GM12878 (cell line): ENCODE results near the gene ERO1A. TPM values are rescaled to one million over a fixed set of nuclear protein-coding genes. Genes with fewer than 3 reads are reported as not detected.

Experiments used
- ATAC-seq: fragments of 200-7000 bp; cut with Tn5 transposase; 3 replicates; pipeline ENCODE4 v1.9.1; 2020; ENCODE audit warnings: mild to moderate bottlenecking, moderate library complexity
- BruUV-seq: library from RNA; stranded (reverse); fragments of 400-500 nt; replicated peaks from 2 replicates; lab custom pipeline; 2021; lab: Mats Ljungman, UMichigan
- CTCF ChIA-PET: fragments of 300-600 bp; sonication (Branson Sonifier 250); formaldehyde crosslinking; extraction: SDS; loops from one replicate; lab custom pipeline; 2021; ENCODE audit warnings: inconsistent platforms; lab: Yijun Ruan, JAX
- POLR2A ChIA-PET: fragments of 350-600 bp; formaldehyde crosslinking; extraction: SDS; loops from one replicate; lab custom pipeline; 2021; ENCODE audit warnings: inconsistent platforms; lab: Charles Lee
- RAD21 ChIA-PET: fragments of 300-600 bp; sonication (Branson Sonifier 250); formaldehyde crosslinking; loops from one replicate; lab custom pipeline; 2023; ENCODE audit warnings: antibody characterized with exemption; ENCODE audit not compliant: unreplicated experiment; lab: Charles Lee
- SMC1A ChIA-PET: fragments of 300-600 bp; sonication (Branson Sonifier 250); formaldehyde crosslinking; loops from one replicate; lab custom pipeline; 2023; ENCODE audit not compliant: unreplicated experiment, uncharacterized antibody; lab: Charles Lee
- DNase-seq: peaks from one replicate; pipeline ENCODE4 v3.0.0-alpha.2; 2011; ENCODE audit warnings: low read depth, low spot score
- FAIRE-seq: peaks from 3 replicates; lab custom pipeline; 2011; peaks lifted over from hg19 to GRCh38; lab: Jason Lieb, UNC
- H2AFZ ChIP-seq: 2 replicates; pipeline ENCODE4 v1.6.0; 2011; ENCODE audit warnings: low read depth, low read length, control low read depth; ENCODE audit not compliant: control insufficient read depth
- H3K27ac ChIP-seq: 2 replicates; pipeline ENCODE4 v1.5.1; 2011; ENCODE audit warnings: control low read depth; ENCODE audit not compliant: control insufficient read depth, insufficient read depth
- H3K27me3 ChIP-seq, 2 experiments: replicated peaks in 1 of 2; 2 replicates each; pipeline versions ENCODE4 v1.6.0 to v1.6.1; 2011; ENCODE audit warnings: low read length in 1 of 2; ENCODE audit not compliant: control insufficient read depth in 2 of 2, insufficient read depth in 2 of 2
- H3K36me3 ChIP-seq, 2 experiments: 2 replicates each; pipeline ENCODE4 v1.5.1; 2011; ENCODE audit warnings: low read length in 1 of 2; ENCODE audit not compliant: control insufficient read depth in 2 of 2, insufficient read depth in 2 of 2
- H3K4me1 ChIP-seq: 2 replicates; pipeline ENCODE4 v1.6.1; 2011; ENCODE audit warnings: mild to moderate bottlenecking, low read length, moderate library complexity, mixed read lengths; ENCODE audit not compliant: control insufficient read depth, insufficient read depth
- H3K4me2 ChIP-seq: 2 replicates; pipeline ENCODE4 v1.6.0; 2011; ENCODE audit warnings: control low read depth; ENCODE audit not compliant: control insufficient read depth, insufficient read depth
- H3K4me3 ChIP-seq: fragments of 200-600 bp; sonication (generic); 2 replicates; pipeline ENCODE4 v1.5.1; 2016
- H3K79me2 ChIP-seq: 2 replicates; pipeline ENCODE4 v1.6.0; 2011; ENCODE audit warnings: low read length; ENCODE audit not compliant: control insufficient read depth, insufficient read depth
- H3K9ac ChIP-seq: 2 replicates; pipeline ENCODE4 v1.8.0; 2011; ENCODE audit warnings: low read length, control low read depth, mixed read lengths; ENCODE audit not compliant: control insufficient read depth, insufficient read depth
- H3K9me3 ChIP-seq: replicated peaks from 3 replicates; pipeline ENCODE4 v1.5.1; 2011; ENCODE audit warnings: mild to moderate bottlenecking, low read length; ENCODE audit not compliant: control insufficient read depth, insufficient read depth
- H4K20me1 ChIP-seq: 2 replicates; pipeline ENCODE4 v1.6.0; 2011; ENCODE audit not compliant: control insufficient read depth, insufficient read depth
- BCL11A ChIP-seq: IDR thresholded peaks from 2 replicates; pipeline ENCODE4 v1.6.1; 2011; ENCODE audit warnings: low read depth, low read length
- CREB1 ChIP-seq: IDR thresholded peaks from 2 replicates; pipeline ENCODE4 v1.6.1; 2012; ENCODE audit warnings: low read depth, mild to moderate bottlenecking, inconsistent platforms
- JUNB ChIP-seq: IDR thresholded peaks from 2 replicates; pipeline ENCODE4 v1.6.1; 2016; ENCODE audit warnings: antibody characterized with exemption, mild to moderate bottlenecking
- KDM1A ChIP-seq: fragments of 200-600 bp; sonication (generic); IDR thresholded peaks from 2 replicates; pipeline ENCODE4 v1.6.1; 2016; ENCODE audit warnings: borderline replicate concordance
- RELB ChIP-seq: fragments of 450-650 bp; IDR thresholded peaks from 2 replicates; pipeline ENCODE4 v1.6.1; 2017; ENCODE audit warnings: low read depth, mild to moderate bottlenecking, moderate library complexity
- REST ChIP-seq: IDR thresholded peaks from 2 replicates; pipeline ENCODE4 v1.6.1; 2012; ENCODE audit warnings: mild to moderate bottlenecking, low read depth, low read length
- SPI1 ChIP-seq: IDR thresholded peaks from 2 replicates; pipeline ENCODE4 v1.6.1; 2011; ENCODE audit warnings: low read depth, mild to moderate bottlenecking, low read length, moderate library complexity, borderline replicate concordance; ENCODE audit not compliant: insufficient read depth
- SUPT20H ChIP-seq: IDR thresholded peaks from 2 replicates; pipeline ENCODE4 v1.6.1; 2011; ENCODE audit warnings: low read depth, mild to moderate bottlenecking, low read length, moderate library complexity, borderline replicate concordance; ENCODE audit not compliant: control insufficient read depth
- WGBS: methylation state at CpG from one replicate; pipeline ENCODE4 v1.1.6; 2016; ENCODE audit warnings: low lambda C conversion rate; ENCODE audit not compliant: insufficient replicate concordance, insufficient coverage; ENCODE audit errors: missing lambda C conversion rate; 5-methylcytosine and 5-hydroxymethylcytosine counted together
- in situ Hi-C: fragments of 300-500 bp; cut with MboI; formaldehyde crosslinking; loops from 9 replicates; pipeline ENCODE4 v1.14.3; 2018; ENCODE audit warnings: mixed read lengths
- intact Hi-C: fragments of 100-400 bp; cut with micrococcal nuclease; formaldehyde crosslinking; loops from one replicate; pipeline ENCODE4 v1.14.2; 2022; ENCODE audit not compliant: unreplicated experiment
- polyA plus RNA-seq, 11 experiments: library from polyadenylated mRNA; depleted of rRNA in 4 of 11; unstranded in 6 of 11; stranded (reverse) in 5 of 11; fragments of >200 nt; fragmentation: Nextera tagmentation in 4 of 11; fragmentation: Illumina TruSeq in 1 of 11; extraction: Ambion mirVana in 4 of 11; extraction: Trizol in 1 of 11; gene quantifications; 1 replicate in 1 of 11; 2 replicates in 10 of 11; pipeline versions ENCODE4 v1.2.1 to v1.2.3, GENCODE V29; 2011 to 2016; ENCODE audit warnings: inconsistent platforms in 2 of 11, missing spikeins in 2 of 11, low read depth in 1 of 11
- total RNA-seq, 4 experiments: library from RNA; depleted of rRNA in 3 of 4; stranded (reverse); fragments of >200 nt in 3 of 4; fragmentation: Illumina TruSeq in 1 of 4; extraction: Trizol in 1 of 4; gene quantifications; 2 replicates each; pipeline versions ENCODE4 v1.2.1 to v1.2.3, GENCODE V29; 2013 to 2021

ERO1A gene
- total and polyA plus RNA-seq, 10 of the 15 experiments (the other 5 are each of a cell fraction or from before 2014, with no cell fraction given), result 17.5 to 93.1 (median 48.5) TPM

- ChIA-PET POLR2A (interaction anchor here (0.6 to 1.5 kb wide), 4 partner anchors 16 to 810 kb away, joined by 3 to 4 read pairs (median 3); partner anchors contain the start of gene PSMC6), SMC1A (interaction anchor here (0.6 to 2.2 kb wide), 10 partner anchors 12 to 141 kb away, joined by 3 to 6 read pairs (median 4); partner anchors contain the start of gene TXNDC16), CTCF (interaction anchor here (0.6 to 1.5 kb wide), 2 partner anchors 8 to 44 kb away, joined by 3 read pairs; no protein-coding TSS in a partner anchor), RAD21 (no interaction called here)
- no peak overlapping the region for H2AFZ ChIP-seq
- BruUV-seq, result no TSS peak
- FAIRE-seq, result no peak
- DNase-seq, result no peak
- no peak for ATAC-seq
- H3K79me2 ChIP-seq, result peaks cover 93% of the 10 kb centered on the region
- no peaks in the 10 kb centered on the region for H3K27me3 ChIP-seq
- H3K36me3 ChIP-seq, result peaks cover 0 to 4% of the 10 kb centered on the region in 2 experiments; a peak in 2 of 4 replicates
- H3K27ac ChIP-seq, result no peak overlapping the region
- 98% methylated on average over 7 of the region's 7 CpGs for WGBS
- peak overlapping the region; percentile 40 for H3K4me2 ChIP-seq
- peaks cover 7% of the 10 kb centered on the region for H4K20me1 ChIP-seq
- no peak overlapping the region for H3K9ac ChIP-seq
- in situ Hi-C loops, result no loop called here
- H3K9me3 ChIP-seq, result no peaks in the 10 kb centered on the region
- TF ChIP-seq SPI1 (no peak), BCL11A (no peak), SUPT20H (no peak), CREB1 (no peak), REST (no peak), KDM1A (no peak), RELB (no peak), JUNB (no peak)
- intact Hi-C loops, result loop anchor here (5.0 to 10.0 kb wide), 2 partner anchors 96 to 146 kb away; no protein-coding TSS in a partner anchor
- peaks cover 3% of the 10 kb centered on the region; the same call in 1 of the 2 replicates for H3K4me1 ChIP-seq
- H3K4me3 ChIP-seq, result peak overlapping the region; percentile 48
Measured at GRCh38 chr14:52690983-52691760, 4.2 kb downstream of the ERO1A start.
